Gastroesophageal sphincter (tissue), 3 donors: ENCODE results near the gene PGRMC2.

Source experiments
- CTCF ChIP-seq, 4 experiments: fragments of 200-600 bp in 2 of 4; fragments of 450-650 bp in 2 of 4; sonication (generic) in 1 of 4; IDR thresholded peaks; one replicate each; pipeline ENCODE4 v1.5.1; 2017 to 2019; ENCODE audit warnings: antibody characterized with exemption in 4 of 4, mild to moderate bottlenecking in 2 of 4, moderate library complexity in 2 of 4
- EP300 ChIP-seq: sonication (generic); formaldehyde crosslinking; IDR thresholded peaks from one replicate; pipeline ENCODE4 v1.6.1; 2017; ENCODE audit warnings: antibody characterized with exemption, mild to moderate bottlenecking
- POLR2A ChIP-seq, 2 donors: fragments of 450-650 bp; IDR thresholded peaks; one replicate each; pipeline ENCODE4 v1.6.1; 2017; ENCODE audit warnings: antibody characterized with exemption in 2 of 2, mild to moderate bottlenecking in 2 of 2, moderate library complexity in 1 of 2
- POLR2AphosphoS5 ChIP-seq: sonication (generic); formaldehyde crosslinking; IDR thresholded peaks from one replicate; pipeline ENCODE4 v1.6.1; 2017; ENCODE audit warnings: antibody characterized with exemption

- TF ChIP-seq POLR2A (IDR thresholded peaks at IDR 0.05), result no peak
- no peak for TF ChIP-seq CTCF (IDR thresholded peaks at IDR 0.05)
- TF ChIP-seq POLR2AphosphoS5, result no peak
- no peak for TF ChIP-seq EP300
Observed at GRCh38 chr4:128301979-128302378, 14.4 kb upstream of the PGRMC2 start.
